Loucy (cell line): Measurements from ENCODE around the gene SLC7A10.

Source experiments
- EZH2phosphoT487 ChIP-seq: fragments of 200-600 bp; IDR thresholded peaks from 2 replicates; pipeline ENCODE4 v1.6.1; 2018; ENCODE audit warnings: antibody characterized with exemption, mild to moderate bottlenecking, moderate library complexity, borderline replicate concordance
- TF ChIP-seq, protein P1 (sequence below): fragments of 200-600 bp; sonication (generic); conservative IDR thresholded peaks from 2 replicates; pipeline ENCODE4 v1.5.1; 2014; ENCODE audit warnings: mild to moderate bottlenecking, antibody characterized with exemption, low read length

DNA sequence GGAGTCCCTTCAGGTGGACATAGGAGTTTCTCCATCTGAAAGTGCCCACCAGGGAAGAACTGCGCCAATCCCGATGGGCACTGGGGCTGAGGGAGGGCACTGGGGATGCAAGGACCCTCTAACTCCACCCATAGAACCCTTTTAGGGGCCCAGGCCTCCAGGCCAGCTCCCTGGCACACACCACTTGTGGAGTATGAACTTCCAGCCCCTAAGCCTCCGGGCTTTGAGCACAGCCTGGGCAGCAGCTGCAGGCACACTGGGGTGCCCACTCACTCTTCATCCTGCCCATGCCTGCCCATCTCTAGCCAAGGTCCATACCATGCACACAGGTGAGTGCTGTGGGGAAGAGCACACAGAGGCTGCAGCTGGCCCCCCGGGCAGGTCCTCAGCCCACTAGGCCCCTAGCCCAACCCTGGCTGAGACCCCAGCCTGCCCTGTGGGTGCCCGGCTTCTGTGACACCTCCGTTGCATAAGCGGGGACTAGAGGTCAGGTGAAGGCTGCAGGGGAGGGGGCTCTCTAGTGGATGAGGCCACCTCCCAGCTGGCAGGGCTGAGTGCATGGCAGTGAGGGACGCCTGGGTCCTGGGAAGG lies 14.6 kb upstream of the SLC7A10 start:
- TF ChIP-seq, protein P1, sequence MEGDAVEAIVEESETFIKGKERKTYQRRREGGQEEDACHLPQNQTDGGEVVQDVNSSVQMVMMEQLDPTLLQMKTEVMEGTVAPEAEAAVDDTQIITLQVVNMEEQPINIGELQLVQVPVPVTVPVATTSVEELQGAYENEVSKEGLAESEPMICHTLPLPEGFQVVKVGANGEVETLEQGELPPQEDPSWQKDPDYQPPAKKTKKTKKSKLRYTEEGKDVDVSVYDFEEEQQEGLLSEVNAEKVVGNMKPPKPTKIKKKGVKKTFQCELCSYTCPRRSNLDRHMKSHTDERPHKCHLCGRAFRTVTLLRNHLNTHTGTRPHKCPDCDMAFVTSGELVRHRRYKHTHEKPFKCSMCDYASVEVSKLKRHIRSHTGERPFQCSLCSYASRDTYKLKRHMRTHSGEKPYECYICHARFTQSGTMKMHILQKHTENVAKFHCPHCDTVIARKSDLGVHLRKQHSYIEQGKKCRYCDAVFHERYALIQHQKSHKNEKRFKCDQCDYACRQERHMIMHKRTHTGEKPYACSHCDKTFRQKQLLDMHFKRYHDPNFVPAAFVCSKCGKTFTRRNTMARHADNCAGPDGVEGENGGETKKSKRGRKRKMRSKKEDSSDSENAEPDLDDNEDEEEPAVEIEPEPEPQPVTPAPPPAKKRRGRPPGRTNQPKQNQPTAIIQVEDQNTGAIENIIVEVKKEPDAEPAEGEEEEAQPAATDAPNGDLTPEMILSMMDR = no peak
- TF ChIP-seq EZH2phosphoT487 = no peak
